Astrocyte (in vitro differentiated cells and primary cell): Measurements from ENCODE around the gene FBXW7.

Source experiments
- EZH2 ChIP-seq: IDR thresholded peaks from 2 replicates; pipeline ENCODE4 v1.6.1; 2012; ENCODE audit warnings: mild to moderate bottlenecking, low read length, inconsistent platforms; ENCODE audit not compliant: insufficient read depth
- TF ChIP-seq, protein P1 (sequence below): IDR thresholded peaks from 2 replicates; pipeline ENCODE4 v1.5.1; 2011; ENCODE audit warnings: low read depth, mild to moderate bottlenecking, inconsistent platforms, low read length, moderate library complexity; ENCODE audit not compliant: insufficient read depth

DNA sequence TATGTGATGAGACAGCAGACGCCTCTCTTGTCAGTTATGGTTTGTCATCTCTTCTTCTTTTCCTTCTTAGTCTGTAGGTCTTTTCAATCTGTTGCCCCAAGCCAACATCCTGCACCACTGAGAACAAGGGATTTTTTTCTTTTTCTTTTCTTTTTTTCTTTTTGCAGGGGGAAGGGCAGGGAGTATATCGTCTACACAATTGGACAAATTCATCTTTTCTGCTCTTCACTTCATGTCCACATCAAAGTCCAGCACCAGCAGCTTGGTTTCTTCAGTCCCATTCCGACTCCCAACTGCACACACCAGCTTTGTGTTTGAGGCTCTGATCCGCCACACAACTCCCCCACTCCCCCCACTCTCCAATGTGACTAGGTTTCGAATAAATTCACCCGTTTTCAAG is 213.2 kb downstream of the FBXW7 start:
- TF ChIP-seq, protein P1, sequence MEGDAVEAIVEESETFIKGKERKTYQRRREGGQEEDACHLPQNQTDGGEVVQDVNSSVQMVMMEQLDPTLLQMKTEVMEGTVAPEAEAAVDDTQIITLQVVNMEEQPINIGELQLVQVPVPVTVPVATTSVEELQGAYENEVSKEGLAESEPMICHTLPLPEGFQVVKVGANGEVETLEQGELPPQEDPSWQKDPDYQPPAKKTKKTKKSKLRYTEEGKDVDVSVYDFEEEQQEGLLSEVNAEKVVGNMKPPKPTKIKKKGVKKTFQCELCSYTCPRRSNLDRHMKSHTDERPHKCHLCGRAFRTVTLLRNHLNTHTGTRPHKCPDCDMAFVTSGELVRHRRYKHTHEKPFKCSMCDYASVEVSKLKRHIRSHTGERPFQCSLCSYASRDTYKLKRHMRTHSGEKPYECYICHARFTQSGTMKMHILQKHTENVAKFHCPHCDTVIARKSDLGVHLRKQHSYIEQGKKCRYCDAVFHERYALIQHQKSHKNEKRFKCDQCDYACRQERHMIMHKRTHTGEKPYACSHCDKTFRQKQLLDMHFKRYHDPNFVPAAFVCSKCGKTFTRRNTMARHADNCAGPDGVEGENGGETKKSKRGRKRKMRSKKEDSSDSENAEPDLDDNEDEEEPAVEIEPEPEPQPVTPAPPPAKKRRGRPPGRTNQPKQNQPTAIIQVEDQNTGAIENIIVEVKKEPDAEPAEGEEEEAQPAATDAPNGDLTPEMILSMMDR, result no peak
- no peak for TF ChIP-seq EZH2
